GM19035 (cell line): ENCODE measurements around the gene ZSWIM1.
"Not testable (repeated sequence)": the region's sequence is repeated elsewhere in the genome, so short reads cannot be mapped to it uniquely, and the experiment has no call there.

Experiments
- ATAC-seq: cut with Tn5 transposase; IDR thresholded peaks from one replicate; pipeline ENCODE4 v1.9.1; 2021; ENCODE audit not compliant: unreplicated experiment

ZSWIM1 gene

GRCh38 chr20:45853484-45853883 is 27.5 kb upstream of the ZSWIM1 start:
- ATAC-seq = no peak

- ATAC-seq = peak; percentile 98
Observed at GRCh38 chr20:45857114-45857881, 23.7 kb upstream of the ZSWIM1 start, which contains the start of the genes ACOT8 and ZSWIM3. Gene ACOT8 (minus strand): TSS chr20:45857392. CDS start chr20:45857315, 77 bp downstream. Gene ZSWIM3 (plus strand): TSS chr20:45857614. CDS start chr20:45857826, 212 bp downstream.

- peak; percentile 25 for ATAC-seq
Observed at GRCh38 chr20:45857882-45858216, 23.2 kb upstream of the ZSWIM1 start.

GRCh38 chr20:45859916-45860315 is 21.1 kb upstream of the ZSWIM1 start:
- ATAC-seq = no peak

GRCh38 chr20:45860560-45861220 is 20.3 kb upstream of the ZSWIM1 start:
- no peak for ATAC-seq

- no peak for ATAC-seq
Observed at GRCh38 chr20:45861221-45862075, 19.6 kb upstream of the ZSWIM1 start.

GRCh38 chr20:45863543-45864470 is 17.2 kb upstream of the ZSWIM1 start:
- ATAC-seq = no peak

- no peak for ATAC-seq
Observed at GRCh38 chr20:45866454-45866853, 14.6 kb upstream of the ZSWIM1 start.

- ATAC-seq = no peak
Observed at GRCh38 chr20:45867136-45867818, 13.8 kb upstream of the ZSWIM1 start.

GRCh38 chr20:45867819-45868176 is 13.2 kb upstream of the ZSWIM1 start:
- no peak for ATAC-seq

- no peak for ATAC-seq
Observed at GRCh38 chr20:45872626-45873025, 8.4 kb upstream of the ZSWIM1 start.

- no peak for ATAC-seq
Observed at GRCh38 chr20:45873409-45874103, 7.5 kb upstream of the ZSWIM1 start.

- ATAC-seq = not testable (repeated sequence)
Observed at GRCh38 chr20:45874104-45874481, 6.9 kb upstream of the ZSWIM1 start.

- no peak for ATAC-seq
Observed at GRCh38 chr20:45874576-45874975, 6.5 kb upstream of the ZSWIM1 start.

- ATAC-seq = no peak
Observed at GRCh38 chr20:45878076-45878761, 2.8 kb upstream of the ZSWIM1 start.

- no peak for ATAC-seq
Observed at GRCh38 chr20:45882469-45883099, 1.6 kb downstream of the ZSWIM1 start.

GRCh38 chr20:45883100-45883469 is 2.1 kb downstream of the ZSWIM1 start:
- no peak for ATAC-seq

GRCh38 chr20:45886590-45887345 is 5.7 kb downstream of the ZSWIM1 start:
- no peak for ATAC-seq
